GM23248 (cell line): ENCODE data around the gene ZNF785.

Experiments
- EZH2 ChIP-seq: fragments of 200-600 bp; sonication (generic); IDR thresholded peaks from 2 replicates; pipeline ENCODE4 v1.6.1; 2018; ENCODE audit warnings: antibody characterized with exemption, mild to moderate bottlenecking; ENCODE audit not compliant: insufficient read depth, poor library complexity, severe bottlenecking
- EZH2phosphoT487 ChIP-seq: fragments of 200-600 bp; sonication (generic); IDR thresholded peaks from 2 replicates; pipeline ENCODE4 v1.6.1; 2018; ENCODE audit warnings: antibody characterized with exemption, moderate library complexity, mild to moderate bottlenecking, low read depth; ENCODE audit not compliant: insufficient read depth

- no peak for TF ChIP-seq EZH2
- no peak for TF ChIP-seq EZH2phosphoT487
Observed at GRCh38 chr16:30581457-30581856, 4.0 kb downstream of the ZNF785 start.
